ENCODE measurements around the gene URI1. TPM values are rescaled to one million over a fixed set of nuclear protein-coding genes. Genes with fewer than 3 reads are reported as not detected.

URI1 gene
- total RNA-seq, 2 donors from 2014 or later, result 37.9 to 41.4 TPM

GRCh38 chr19:29971002-29971401, 29.0 kb downstream of the URI1 start:
- no peaks in the 10 kb centered on the region for H3K4me1 ChIP-seq
- no peak overlapping the region for H3K27ac ChIP-seq
- H3K4me3 ChIP-seq, result no peak overlapping the region
- TF ChIP-seq CTCF (IDR thresholded peaks at IDR 0.05), result no peak
- no peak overlapping the region for H3K9ac ChIP-seq (ENCODE audit: low read depth in 2 of 2, low read length in 2 of 2)
- no peak for DNase-seq
- intact Hi-C loops (cut with DNase I), result no loop called here
- H3K9me3 ChIP-seq, result no peaks in the 10 kb centered on the region
- H3K36me3 ChIP-seq, result no peaks in the 10 kb centered on the region
- H3K27me3 ChIP-seq, result no peaks in the 10 kb centered on the region

- no peak for TF ChIP-seq CTCF (IDR thresholded peaks at IDR 0.05)
- H3K27me3 ChIP-seq, result no peaks in the 10 kb centered on the region
- no peak overlapping the region for H3K4me3 ChIP-seq
- H3K9me3 ChIP-seq, result no peaks in the 10 kb centered on the region
- no peak overlapping the region for H3K9ac ChIP-seq (ENCODE audit: low read depth in 2 of 2, low read length in 2 of 2)
- H3K36me3 ChIP-seq, result no peaks in the 10 kb centered on the region
- intact Hi-C loops (cut with DNase I), result no loop called here
- H3K27ac ChIP-seq, result no peak overlapping the region
- no peaks in the 10 kb centered on the region for H3K4me1 ChIP-seq
- no peak for DNase-seq
Observed at GRCh38 chr19:29971648-29972047, 29.6 kb downstream of the URI1 start.

DNA sequence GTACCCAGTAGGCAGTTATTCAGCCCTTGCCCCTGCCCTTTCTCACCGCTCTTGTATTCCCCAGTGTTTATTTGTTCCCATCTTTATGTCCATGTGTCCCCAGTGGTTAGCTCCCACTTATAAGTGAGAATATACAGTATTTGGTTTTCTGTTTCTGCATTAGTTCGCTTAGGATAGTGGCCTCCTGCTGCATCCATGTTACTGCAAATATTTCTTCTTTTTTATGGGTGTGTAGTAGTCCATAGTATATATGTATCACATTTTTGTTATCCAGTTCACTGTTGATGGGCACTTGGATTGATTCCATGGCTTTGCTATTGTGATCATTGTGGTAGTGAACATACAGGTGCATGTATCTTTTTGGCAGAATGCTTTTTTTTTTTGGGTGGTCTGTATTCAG, 32.7 kb downstream of the URI1 start:
- Histone ChIP-seq H3K36me3 (no peaks in the 10 kb centered on the region), H3K9me3 (no peaks in the 10 kb centered on the region), H3K27ac (no peak overlapping the region), H3K9ac (ENCODE audit: low read depth in 2 of 2, low read length in 2 of 2) (no peak overlapping the region), H3K4me3 (no peak overlapping the region), H3K4me1 (no peaks in the 10 kb centered on the region), H3K27me3 (no peaks in the 10 kb centered on the region)
- no peak for DNase-seq
- TF ChIP-seq CTCF (IDR thresholded peaks at IDR 0.05), result no peak
- intact Hi-C loops (cut with DNase I), result no loop called here

GRCh38 chr19:29976151-29976943, 34.3 kb downstream of the URI1 start:
- Histone ChIP-seq H3K27me3 (no peaks in the 10 kb centered on the region), H3K9ac (ENCODE audit: low read depth in 2 of 2, low read length in 2 of 2) (no peak overlapping the region), H3K9me3 (no peaks in the 10 kb centered on the region), H3K36me3 (no peaks in the 10 kb centered on the region), H3K27ac (no peak overlapping the region), H3K4me1 (no peaks in the 10 kb centered on the region), H3K4me3 (no peak overlapping the region)
- no peak for TF ChIP-seq CTCF (IDR thresholded peaks at IDR 0.05)
- DNase-seq, result no peak
- intact Hi-C loops (cut with DNase I), result no loop called here

GRCh38 chr19:29978080-29978479, 36.0 kb downstream of the URI1 start:
- no peak for DNase-seq
- no peak for TF ChIP-seq CTCF (IDR thresholded peaks at IDR 0.05)
- intact Hi-C loops (cut with DNase I), result no loop called here
- no peaks in the 10 kb centered on the region for H3K36me3 ChIP-seq
- H3K9me3 ChIP-seq, result no peaks in the 10 kb centered on the region
- no peak overlapping the region for H3K4me3 ChIP-seq
- no peak overlapping the region for H3K9ac ChIP-seq (ENCODE audit: low read depth in 2 of 2, low read length in 2 of 2)
- no peaks in the 10 kb centered on the region for H3K4me1 ChIP-seq
- H3K27ac ChIP-seq, result no peak overlapping the region
- no peaks in the 10 kb centered on the region for H3K27me3 ChIP-seq

All from colonic mucosa (tissue), 4 donors.